Activated CD4-positive, alpha-beta T cell treated with anti-CD3 and anti-CD28 coated beads, Interleukin-2, amount 50 U/mL, for 4 hours (primary cell): Measurements from ENCODE around the gene SFRP5.

Experiments used
- DNase-seq, 2 experiments: peaks; one replicate each; pipeline ENCODE4 v3.0.0-alpha.2; 2020

SFRP5 gene

DNA sequence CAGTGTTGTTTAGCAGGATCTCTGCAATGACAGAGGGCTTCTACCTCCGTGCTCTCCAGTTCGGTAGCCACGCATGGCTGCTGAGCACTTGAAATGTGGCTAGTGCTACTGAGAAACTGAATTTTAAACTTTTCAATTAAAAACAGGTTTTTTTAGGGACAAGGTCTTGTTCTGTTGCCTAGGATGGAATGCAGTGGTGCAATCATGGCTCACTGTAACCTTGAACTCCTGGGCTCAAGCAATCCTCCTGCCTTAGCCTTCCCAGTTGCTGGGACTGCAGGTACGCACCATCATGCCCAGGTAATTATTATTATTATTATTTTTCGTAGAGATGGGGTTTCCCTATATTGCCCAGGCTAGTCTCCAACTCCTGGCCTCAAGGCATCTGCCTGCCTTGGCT is 13.4 kb upstream of the SFRP5 start:
- no peak for DNase-seq

GRCh38 chr10:97784200-97784810 is 12.5 kb upstream of the SFRP5 start:
- no peak for DNase-seq

DNA sequence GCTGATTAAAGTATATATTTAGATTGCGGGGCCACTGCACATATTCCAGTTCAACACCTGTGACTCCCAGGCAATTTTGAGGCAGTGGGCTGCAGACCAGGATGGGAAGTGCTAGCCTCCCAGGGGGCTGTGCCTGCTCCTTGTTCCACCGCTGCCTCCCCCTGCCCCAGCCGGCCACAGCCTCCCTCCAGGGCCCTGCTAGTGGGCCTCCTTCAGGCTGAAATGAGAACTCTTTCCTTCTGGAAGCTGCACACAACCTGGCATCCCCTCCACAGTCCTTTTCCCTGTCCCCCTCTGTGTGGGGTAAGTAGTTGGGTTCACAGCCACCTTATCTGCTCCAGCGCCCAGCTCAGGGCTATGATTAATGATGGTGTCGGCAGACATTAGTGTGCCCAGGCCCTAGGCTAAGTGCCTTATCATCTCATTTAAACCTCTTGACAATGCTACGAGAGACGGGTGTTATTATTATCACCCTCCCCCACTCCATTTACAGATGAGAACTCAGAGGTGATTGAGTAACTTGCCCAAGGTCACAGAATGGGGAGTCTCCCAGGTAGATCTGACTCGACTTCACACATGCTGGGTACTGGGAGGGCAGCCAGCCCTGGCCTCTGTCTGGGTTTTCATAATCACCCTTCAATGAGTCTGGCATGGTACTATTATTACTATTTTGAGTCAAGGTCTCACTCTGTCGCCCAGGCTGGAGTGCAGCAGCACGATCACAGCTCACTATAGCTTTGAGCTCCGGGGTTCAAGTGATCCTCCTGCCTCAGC is 10.8 kb upstream of the SFRP5 start:
- no peak for DNase-seq

GRCh38 chr10:97781618-97782331 is 10.0 kb upstream of the SFRP5 start:
- no peak for DNase-seq

DNA sequence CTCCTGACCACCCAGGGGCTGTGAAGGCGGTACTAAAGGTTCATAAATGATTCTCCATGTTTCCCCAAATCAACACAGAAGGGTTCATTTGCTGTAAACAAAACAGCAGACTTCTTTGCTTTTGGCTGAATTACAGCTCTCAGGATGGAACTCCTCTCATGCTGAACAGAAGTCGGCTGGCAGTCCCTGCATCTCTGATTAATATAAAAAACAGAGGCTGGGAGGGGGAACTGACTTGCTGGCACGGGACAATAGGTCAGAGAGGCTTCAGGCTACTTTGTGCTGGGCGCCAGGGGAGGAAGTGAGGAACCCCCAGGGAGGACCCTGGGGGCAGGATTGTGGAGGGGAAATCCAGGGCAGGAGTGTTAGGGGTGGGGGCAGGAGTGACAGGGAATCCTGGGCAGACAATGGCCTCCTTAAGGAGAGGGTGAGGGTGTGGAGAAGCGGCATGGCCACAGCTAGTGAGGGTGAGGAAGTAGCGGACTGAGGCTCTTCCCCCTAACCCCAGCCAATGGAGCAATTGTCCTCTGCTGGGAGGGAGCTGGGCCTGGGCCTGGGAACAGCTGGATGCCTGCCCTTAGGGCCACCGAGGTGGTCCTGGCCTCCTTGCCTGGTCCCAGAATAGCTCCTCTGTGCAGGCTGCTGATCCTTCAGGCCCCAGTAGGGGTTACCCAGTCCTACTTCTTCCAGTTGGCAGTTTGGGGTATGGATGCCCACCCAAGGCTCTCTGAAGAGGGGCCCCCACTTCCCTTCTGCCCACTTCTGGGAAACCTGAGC is 9.2 kb upstream of the SFRP5 start:
- DNase-seq = no peak

DNA sequence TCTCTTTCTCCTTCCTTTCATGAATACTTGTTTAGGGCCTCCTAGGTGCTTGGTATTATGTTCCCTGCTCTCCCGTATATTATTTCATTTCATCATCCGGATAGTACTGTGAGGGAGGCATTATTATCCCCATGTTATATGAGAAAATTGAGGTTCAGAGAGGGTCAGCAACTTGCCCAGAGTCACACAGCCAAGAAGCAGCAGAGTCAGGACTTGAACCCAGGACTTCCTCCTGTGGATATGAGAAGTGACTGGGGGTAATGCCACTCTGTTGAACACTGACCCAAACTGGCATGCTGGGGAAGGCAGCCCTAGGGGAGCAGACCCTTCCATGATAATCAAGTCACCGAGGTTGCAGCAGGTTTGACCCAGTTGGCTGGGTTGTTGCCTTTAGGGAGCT is 8.2 kb upstream of the SFRP5 start:
- DNase-seq = no peak

DNA sequence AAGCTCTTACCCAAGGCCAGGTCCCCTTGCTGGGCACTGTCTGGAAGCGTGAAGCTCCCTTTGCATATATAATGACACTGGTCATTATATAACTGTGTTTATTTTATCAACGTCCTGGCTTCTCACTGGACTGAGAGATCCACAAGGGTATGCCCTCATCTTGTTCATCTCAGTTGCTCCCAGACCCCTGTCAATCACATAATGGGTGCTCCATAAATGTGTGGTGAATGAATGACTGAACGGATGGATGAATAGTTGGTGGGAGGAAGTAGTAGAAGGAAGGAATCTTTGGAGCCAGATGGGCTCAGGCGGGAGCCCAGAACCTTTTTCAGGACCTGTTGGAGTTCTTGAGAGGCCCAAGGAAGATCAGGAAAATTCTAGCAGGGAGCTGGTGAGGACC is 7.7 kb upstream of the SFRP5 start:
- DNase-seq = no peak

DNA sequence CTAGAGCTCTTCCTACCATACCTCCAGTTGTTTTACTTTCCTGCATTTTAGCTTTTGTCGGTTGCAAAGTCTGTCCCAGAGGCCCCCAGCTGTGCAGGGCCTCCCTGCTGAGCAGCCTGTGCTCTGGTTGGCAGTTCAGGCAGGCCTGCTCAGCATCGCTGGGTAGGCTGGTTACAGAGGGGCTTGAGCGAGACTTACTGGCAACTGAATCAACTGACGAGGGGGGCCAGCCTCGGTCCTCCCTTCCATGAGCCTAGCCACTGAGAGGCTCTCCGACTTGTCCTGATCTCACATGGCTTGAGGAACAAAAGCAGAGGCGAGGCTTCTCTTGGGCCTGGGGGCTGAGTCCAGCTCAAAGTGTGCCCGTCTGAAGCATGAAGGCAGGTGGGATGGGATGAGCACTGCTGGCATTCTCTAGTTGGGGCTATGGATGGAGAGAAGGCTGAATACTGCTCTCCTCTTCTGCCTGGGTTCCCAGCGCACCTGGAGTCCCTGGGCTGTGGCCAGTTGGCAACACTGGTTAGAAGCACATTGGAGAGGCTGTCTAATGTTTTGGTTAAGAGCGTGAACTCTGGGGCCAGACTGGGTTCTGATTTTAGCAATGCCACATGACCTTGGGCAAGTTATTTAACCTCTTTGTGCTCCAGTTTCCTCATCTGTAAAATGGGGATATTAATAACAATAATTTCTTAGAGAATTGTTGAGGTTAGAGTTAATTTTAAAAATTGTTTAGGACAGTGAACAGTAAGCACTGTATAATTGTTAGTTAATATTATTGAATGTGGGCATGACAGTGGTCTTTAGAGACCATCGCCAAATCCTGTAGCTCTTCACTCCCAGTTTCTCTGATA is 6.9 kb upstream of the SFRP5 start:
- DNase-seq = no peak

DNA sequence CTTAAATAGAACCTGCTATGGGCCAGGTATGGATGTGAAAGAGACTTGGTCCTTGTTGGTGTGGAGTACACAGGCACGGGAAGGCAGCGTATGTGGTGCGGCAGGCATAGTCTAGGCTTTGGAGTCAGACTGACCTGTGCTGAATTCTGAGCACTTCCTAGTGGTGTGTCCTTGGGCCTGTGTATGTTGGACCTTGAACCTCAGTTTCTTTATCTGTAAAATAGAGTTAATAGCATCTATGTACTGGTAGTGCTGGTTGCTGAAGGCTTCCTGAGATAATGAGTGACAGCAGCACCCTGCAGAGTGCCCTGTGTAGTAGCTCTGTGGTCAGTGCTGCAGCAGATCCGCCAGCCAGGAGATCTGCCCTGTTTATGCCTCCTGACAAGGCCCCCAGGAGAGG is 5.3 kb upstream of the SFRP5 start:
- no peak for DNase-seq

GRCh38 chr10:97774811-97775294 is 3.1 kb upstream of the SFRP5 start:
- DNase-seq = no peak

- DNase-seq = no peak
Observed at GRCh38 chr10:97773096-97773495, 1.3 kb upstream of the SFRP5 start.

- no peak for DNase-seq
Observed at GRCh38 chr10:97771055-97771891, 526 bp downstream of the SFRP5 start.

DNA sequence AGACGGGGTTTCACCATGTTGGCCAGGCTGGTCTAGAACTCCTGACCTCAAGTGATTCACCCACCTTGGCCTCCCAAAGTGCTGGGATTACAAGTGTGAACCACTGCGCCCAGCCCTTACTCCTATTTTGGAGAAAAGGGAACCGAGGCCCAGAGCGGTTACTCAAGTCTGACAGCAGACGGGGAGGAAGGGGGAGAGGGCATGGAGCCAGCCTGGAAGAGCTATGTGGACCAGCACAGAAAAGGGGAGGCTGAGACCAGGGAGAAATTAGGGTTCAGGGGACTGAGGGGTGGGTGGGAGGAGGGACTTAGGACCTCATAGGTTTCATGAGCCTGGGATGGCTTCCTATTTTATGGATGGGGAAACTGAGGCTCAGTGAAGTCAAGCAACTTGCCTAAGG is 1.5 kb downstream of the SFRP5 start:
- no peak for DNase-seq

GRCh38 chr10:97768322-97769315 is 3.2 kb downstream of the SFRP5 start:
- no peak for DNase-seq

DNA sequence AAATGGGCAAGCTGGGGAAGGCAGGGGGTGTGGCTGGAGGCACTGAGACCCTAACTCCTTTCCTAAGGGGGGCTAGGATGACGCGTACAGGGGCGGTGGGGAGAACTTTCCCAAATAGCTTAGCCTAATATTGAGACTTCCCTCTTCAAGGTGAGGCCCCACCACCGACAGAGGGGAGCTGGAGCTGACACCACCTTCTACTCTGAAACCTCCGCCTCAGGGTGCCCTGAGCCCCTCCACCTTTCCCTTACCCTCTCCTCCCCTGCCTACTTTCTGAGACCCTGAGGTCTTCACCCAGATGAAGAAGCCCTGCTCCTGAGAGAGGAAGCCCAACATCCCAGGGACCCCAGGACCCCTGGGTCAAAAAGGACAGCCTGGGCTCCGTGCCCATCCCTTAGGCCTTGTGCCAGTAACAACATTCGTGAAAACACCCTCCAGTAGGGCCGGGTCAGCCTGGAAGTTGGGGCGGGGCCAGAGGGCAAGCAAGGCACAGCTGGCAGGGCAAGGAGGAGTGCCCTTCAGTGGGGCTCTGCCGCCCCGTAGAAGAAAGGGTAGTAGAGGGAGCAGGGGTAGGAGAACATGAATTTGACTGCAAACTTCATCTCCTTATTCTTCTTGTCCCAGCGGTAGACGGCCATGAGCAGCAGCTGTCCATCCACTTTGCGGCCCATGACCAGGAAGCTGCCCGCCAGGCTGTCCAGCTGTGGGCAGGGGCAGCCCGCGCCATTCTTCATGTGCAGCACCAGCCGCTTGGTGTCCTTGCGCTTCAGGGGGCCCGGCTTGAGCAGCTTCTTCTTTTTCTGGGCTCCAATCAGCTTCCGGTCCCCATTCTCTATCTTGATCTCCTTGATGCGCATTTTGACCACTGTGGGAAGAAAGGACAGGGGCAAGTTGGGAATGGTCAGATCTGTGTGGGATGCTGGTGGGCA is 4.5 kb downstream of the SFRP5 start:
- no peak for DNase-seq

DNA sequence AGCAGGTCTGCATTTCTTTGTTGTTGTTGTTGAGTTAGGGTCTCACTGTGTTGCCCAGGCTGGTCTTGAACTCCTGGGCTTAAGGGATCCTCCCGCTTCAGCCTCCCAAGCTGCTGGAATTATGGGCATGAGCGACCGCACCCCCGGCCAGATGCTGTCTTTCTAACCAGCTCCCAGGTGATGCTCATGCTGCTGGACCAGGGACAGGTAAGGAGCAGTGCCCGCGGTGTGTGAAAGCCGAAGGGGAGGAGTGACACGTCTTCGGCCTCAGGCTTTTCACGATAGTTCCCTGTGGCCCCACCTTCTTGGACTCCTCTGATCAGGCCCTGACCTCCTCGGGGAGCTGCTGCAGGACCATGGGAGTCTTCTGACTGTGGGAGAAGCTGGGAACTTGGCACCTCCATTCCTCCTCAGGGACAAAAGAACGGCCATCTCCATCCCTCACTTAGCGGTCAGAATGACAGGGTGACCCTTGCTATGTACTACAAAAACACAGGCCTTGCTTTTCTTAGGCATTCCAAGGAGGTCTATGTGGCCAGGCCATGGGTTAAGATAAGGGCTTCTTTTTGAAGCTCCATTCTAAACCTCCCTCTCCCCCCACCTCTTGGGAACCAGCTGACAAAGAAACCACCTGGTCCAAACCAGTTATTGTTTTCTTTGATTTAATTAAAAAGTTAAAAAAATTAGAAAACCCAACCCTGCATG is 5.5 kb downstream of the SFRP5 start:
- DNase-seq = no peak

DNA sequence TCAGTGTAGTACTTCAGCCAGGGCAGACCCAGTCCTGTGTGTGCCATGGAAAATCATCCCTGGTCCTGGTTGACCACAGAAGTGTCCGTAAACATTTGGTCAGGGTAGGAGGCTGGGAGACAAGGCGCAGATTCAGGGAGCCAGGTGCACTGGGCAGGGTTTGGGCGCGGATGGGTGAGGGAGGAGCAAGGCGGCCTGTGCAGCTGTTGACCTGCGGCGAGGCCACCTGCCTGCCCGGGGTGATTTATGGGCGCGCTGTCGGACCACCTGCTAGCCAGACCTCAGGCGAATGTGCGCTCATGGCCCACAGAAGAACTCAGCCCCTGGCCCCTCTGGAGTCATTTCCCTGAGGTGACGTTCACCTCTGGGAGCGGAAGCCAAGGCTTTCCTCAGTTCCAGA is 6.6 kb downstream of the SFRP5 start:
- no peak for DNase-seq

DNA sequence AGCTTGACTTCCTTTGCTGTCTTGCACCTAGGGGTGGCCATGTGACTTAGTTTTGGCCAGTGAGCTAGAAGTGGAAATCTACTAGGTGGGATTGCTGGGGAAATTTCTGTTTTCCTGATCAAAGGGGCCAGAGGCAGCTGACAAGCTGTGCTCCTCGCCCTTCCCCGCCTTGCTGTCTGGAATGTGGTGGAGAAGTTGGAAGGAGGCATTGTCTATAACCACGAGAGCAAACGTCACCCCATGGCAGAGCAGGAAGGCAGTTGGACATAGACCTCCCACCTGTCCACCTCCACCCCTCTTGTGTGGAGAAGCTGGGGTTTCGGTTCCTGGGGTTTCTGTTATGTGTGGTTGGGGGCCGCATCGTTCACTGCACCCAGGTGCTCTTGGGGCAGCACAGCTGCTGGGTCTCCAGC is 7.3 kb downstream of the SFRP5 start:
- no peak for DNase-seq
